Limb (tissue), 2 donors: Measurements from ENCODE around the gene ATF1.
A peak's percentile ranks its signal among the peaks of the same experiment; 100 is the strongest.
"Not testable (repeated sequence)": the region's sequence is repeated elsewhere in the genome, so short reads cannot be mapped to it uniquely, and the experiment has no call there.

Source experiments
- DNase-seq, 2 donors: peaks; one replicate each; pipeline ENCODE4 v3.0.0-alpha.2; 2016; ENCODE audit errors: extremely low spot score in 2 of 2

The ATF1 gene

GRCh38 chr12:50790081-50790480 lies 26.2 kb downstream of the ATF1 start:
- no peak for DNase-seq

- peak in 1 of 2 donors; percentile 6 for DNase-seq
Observed at GRCh38 chr12:50799908-50800307, 36.0 kb downstream of the ATF1 start.

GRCh38 chr12:50803230-50803875 lies 39.5 kb downstream of the ATF1 start:
- DNase-seq = no peak

DNA sequence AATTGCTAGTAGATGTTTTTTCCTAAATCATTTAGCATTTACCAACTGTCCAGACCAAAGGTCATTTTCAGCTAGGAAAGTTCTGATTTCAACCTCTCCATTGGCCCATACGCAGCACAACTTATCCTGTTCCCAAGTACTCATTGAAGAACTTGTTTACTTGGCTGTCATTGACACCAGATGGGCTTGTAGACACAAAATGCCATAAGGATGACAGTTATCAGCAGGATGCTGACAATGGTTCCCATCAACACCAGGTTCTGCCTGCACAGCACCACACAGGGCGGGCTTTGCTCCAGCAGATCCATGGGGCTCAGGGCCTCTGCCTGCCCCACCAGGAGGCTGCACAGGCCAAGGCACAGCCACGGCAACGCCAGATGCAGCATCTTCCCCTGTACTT lies 42.3 kb downstream of the ATF1 start:
- no peak for DNase-seq

- DNase-seq = not testable (repeated sequence)
Observed at GRCh38 chr12:50809131-50809530, 45.2 kb downstream of the ATF1 start.

- DNase-seq = not testable (repeated sequence)
Observed at GRCh38 chr12:50814921-50815320, 51.0 kb downstream of the ATF1 start.

GRCh38 chr12:50820177-50820576 lies 56.3 kb downstream of the ATF1 start:
- no peak for DNase-seq

DNA sequence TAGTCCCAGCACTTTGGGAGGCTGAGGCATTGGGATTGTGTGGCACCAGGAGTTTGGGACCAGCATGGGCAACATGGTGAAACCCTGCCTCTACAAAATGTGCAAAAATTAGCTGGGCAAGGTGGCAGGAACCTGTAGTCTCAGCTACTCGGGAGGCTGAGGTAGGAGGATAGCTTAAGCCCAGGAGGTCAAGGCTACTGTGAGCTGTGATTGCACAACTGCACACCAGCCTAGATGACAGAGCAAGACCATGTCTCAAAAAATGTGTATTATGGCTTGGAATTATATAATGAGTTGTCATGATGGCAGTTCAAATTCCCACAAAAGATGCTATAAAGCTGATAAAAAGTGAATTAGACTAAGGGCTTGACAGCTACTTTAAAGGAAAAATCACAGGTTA lies 58.2 kb downstream of the ATF1 start:
- DNase-seq = no peak

DNA sequence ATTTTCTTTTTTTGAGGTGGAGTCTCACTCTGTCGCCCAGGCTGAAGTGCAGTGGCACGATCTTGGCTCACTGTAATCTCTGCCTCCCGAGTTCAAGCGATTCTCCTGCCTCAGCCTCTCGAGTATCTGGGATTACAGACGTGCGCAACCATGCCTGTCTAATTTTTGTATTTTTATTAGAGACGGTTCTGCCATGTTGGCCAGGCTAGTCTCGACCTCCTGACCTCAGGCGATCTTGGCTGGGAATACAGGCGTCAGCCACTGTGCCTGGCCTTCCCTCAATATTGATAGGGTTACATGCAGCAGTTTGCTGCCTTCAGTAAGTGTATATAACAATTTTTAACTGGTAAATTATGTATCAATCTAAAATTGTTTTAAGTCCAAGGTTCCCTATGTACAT lies 59.8 kb downstream of the ATF1 start:
- DNase-seq = not testable (repeated sequence)

DNA sequence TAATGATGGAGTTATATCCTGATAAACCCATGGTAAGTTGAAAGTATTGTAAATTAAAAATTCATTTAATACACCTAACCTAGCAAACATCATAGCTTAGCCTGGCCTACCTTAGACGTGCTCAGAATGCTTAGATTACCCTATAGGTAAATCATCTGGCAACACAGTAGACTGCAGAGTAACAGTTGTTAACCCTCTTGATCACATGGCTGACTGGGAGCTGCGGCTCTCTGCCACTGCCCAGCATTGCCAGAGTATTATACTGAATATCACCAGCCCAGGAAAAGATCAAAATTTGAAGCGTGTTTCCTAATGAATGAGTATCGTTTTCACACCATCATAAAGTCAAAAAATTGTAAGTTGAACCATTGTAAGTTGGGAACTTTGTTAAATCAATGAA lies 61.0 kb downstream of the ATF1 start:
- no peak for DNase-seq

DNA sequence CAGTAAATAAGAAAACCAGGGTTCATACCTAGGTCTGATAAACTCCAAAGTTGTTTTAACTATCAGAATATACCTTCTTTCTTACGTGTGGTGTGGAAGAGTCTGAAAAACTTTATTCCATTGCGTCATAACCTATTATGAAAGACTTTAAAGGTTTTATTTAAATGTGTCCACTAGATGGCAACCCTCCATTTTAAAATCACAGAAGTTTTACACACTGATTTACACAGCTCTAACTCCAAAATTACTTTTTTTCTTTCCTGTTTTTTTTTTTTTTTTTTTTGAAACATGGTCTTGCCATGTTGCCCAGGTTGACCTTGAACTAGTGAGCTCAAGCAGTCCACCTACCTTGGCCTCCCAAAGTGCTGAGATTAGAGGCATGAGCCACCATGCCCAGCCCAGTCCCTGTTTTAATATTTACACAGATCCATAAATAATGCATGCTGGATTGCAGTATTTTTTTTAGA lies 61.5 kb downstream of the ATF1 start:
- peak in 1 of 2 donors; percentile 79 for DNase-seq

GRCh38 chr12:50828121-50828520 lies 64.2 kb downstream of the ATF1 start:
- no peak for DNase-seq

- DNase-seq = no peak
Observed at GRCh38 chr12:50828886-50829285, 65.0 kb downstream of the ATF1 start.

DNA sequence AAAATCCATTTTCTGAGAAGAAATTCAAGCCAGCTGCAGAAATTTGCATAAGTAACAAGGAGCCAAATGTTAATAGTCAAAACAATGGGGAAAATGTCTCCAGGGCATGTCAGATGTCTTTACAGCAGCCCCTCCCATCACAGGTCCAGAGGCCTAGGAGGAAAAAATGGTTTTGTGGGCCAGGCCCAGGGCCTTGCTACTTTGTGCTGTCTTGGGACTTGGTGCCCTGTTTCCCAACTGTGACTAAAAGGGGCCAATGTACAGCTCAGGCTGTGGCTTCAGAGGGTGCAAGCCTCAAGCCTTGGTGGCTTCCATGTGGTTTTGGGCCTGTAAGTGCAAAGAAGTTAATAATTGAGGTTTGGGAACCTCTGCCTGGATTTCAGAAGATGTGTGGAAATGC lies 69.9 kb downstream of the ATF1 start:
- DNase-seq = not testable (repeated sequence)

DNA sequence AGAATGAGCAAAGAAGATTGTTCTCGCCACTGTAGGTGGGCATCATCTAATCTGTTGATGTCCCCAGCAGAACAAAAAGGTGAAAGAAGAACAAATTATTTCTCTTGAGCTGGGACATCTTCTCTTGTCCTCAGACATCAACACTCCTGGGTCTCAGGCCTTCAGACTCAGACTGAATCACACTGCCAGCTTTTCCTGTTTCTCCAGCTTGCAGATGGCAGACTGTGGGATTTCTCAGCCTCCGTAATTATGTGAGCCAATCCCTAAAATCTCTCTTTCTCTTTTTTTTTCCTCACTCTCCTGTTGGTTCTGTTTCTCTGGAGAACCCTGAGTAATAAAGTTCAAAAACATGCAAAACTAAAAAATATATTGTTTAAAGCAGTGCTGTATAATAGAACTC lies 75.1 kb downstream of the ATF1 start:
- DNase-seq = no peak

GRCh38 chr12:50840809-50841487 lies 77.0 kb downstream of the ATF1 start:
- no peak for DNase-seq

DNA sequence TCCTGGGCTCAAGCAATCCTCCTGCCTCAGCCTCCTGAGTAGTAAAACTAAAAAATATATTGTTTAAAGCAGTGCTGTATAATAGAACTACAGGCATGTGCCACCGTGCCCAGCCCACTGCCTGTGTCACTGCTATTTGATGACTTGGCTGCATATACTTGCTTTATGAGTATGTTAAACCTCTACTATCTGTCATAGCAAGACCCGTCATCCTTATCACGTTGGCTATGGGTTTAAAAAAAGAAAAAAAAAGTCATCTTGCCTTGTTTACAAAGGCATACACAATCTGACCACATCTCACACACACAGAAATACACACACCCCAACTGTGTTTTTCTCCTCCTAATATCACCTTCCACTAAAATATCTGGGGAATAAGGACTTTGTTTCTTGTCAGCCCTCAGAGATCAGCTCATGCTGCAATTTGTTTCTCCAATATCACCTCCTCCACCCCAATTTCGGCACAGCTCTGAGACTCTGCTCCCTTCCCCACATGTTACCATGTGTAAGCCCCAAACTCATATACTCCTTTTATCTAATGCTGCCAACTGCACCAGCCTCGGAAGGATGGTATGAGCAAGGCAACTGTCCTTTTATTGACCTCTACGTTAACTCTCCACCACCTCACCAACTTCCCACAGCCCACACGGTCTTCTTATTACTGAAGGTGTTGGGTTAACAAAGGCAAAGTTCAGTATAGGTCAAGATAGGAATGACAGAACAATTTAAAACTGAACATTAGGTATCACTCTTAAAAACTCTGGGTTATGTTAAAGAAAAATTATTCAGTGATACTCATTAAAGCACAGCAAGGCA lies 78.0 kb downstream of the ATF1 start:
- no peak for DNase-seq

DNA sequence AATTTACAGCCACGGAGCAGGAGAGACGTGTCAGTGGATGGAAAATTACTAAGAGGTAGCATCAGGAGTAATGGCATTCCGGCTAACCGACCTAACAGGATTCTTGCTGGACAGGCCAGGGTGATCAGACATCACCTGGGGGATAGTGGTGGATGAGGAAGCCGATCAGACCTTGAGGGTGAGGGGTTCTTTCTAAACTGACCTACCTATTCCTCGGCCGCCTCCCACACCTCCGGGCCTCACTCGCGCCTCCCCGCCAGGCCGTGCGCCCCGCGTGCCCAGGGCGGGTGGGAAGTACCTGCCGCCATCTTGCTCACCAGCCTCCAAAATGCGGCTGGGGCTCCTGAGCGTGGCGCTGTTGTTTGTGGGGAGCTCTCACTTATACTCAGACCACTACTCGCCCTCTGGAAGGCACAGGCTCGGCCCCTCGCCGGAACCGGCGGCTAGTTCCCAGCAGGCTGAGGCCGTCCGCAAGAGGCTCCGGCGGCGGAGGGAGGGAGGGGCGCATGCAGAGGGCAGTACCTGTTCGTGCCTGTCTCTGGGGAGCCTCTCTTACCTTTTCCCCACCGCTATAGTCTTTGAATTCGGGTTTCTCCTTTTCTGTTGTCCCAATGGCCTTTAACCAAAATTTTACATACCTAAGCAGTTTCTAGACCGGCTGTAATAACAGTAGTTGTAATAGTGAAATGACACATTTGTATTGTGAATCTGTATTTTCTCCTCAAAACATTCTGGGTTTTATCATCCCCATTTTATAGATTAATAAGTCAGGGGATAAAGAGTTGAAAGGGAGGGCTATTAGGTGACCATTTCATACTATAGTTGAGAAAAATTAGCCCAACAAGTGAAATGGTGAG lies 79.0 kb downstream of the ATF1 start, which contains the start of gene TMPRSS12:
TMPRSS12 (plus strand) TSS at position 290 of the 857 bp plus-strand sequence; CDS start at position 329, 39 bp downstream.
- DNase-seq = peak in 1 of 2 donors; percentile 51

DNA sequence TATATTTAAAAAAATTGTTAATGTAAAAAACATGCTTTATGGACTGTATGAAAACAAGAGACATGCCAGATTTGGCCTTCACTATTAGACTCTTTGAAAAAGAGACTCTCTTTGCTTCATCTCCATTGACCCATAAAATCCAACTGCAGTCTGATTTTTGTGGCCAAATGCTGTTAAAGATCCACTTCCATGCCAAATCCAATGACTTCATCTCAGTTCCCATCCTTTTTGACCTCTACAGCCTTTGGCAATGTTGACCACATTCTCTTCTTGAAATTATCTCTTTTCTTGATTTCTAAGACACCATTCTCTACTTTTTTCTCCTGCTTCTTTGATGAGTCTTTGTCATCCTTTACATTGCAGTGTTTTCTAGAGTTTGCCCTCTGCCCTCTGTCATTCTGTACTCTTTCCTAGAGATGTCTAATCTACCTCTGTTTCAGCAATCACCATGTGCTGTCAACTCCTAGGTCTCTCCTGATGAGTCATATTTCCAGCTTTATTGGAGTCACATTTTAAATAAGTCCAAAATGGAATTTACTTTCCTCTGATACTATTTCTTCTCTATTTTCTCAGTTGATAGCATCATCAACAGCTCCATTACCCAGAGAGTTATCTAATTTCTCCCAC lies 81.2 kb downstream of the ATF1 start:
- DNase-seq = no peak

DNA sequence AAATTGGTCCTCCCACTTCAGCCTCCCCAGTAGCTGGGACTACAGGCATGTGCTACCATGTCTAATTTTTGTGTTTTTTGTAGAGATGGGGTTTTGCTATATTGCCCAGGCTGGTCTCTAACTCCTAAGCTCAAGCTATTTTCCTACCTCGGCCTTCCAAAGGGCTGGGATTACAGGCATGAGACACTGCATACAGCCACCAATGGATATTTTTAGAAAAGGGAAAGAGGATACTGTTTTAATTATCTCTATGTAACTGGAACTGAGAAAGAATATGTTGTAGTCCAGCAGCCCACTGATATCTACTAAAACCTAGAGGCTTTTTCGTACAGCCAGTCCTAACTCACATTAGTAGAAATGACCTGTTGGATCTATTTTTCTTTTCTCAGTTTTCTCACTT lies 85.1 kb downstream of the ATF1 start:
- no peak for DNase-seq

- DNase-seq = not testable (repeated sequence)
Observed at GRCh38 chr12:50855218-50855617, 91.3 kb downstream of the ATF1 start.
